HepG2 (cell line): ENCODE measurements around the gene SLC7A11. TPM values are rescaled to one million over a fixed set of nuclear protein-coding genes. Genes with fewer than 3 reads are reported as not detected.

Experiments
- AGO1 ChIP-seq: fragments of 200-400 bp; formaldehyde crosslinking; IDR thresholded peaks from 2 replicates; pipeline ENCODE4 v1.6.1; 2017; ENCODE audit warnings: mild to moderate bottlenecking, low read depth, low read length, moderate library complexity; ENCODE audit not compliant: poor library complexity, severe bottlenecking
- BCL6 ChIP-seq: IDR thresholded peaks from 2 replicates; pipeline ENCODE4 v1.6.1; 2016; ENCODE audit warnings: missing genetic modification reagents, missing compliant biosample characterization
- GATAD1 ChIP-seq: IDR thresholded peaks from 2 replicates; pipeline ENCODE4 v1.6.1; 2016; ENCODE audit warnings: missing genetic modification reagents, missing compliant biosample characterization
- IKZF1 ChIP-seq: fragments of 450-650 bp; IDR thresholded peaks from 2 replicates; pipeline ENCODE4 v1.7.1; 2016
- KLF16 ChIP-seq, 2 experiments: sonication (generic) in 1 of 2; formaldehyde crosslinking in 1 of 2; IDR thresholded peaks; 2 replicates each; pipeline versions ENCODE4 v1.6.1 to v1.8.0; 2016 to 2023; ENCODE audit warnings: missing genetic modification reagents in 2 of 2, missing compliant biosample characterization in 1 of 2
- NCOA2 ChIP-seq: sonication (generic); formaldehyde crosslinking; IDR thresholded peaks from 2 replicates; pipeline ENCODE4 v1.8.0; 2022; ENCODE audit warnings: inconsistent platforms
- POGZ ChIP-seq: sonication (generic); formaldehyde crosslinking; IDR thresholded peaks from 2 replicates; pipeline ENCODE4 v1.4.0; 2020; ENCODE audit warnings: mild to moderate bottlenecking, missing genetic modification reagents
- ZMYM4 ChIP-seq: sonication (generic); formaldehyde crosslinking; IDR thresholded peaks from 2 replicates; pipeline ENCODE4 v1.8.1; 2023; ENCODE audit warnings: mild to moderate bottlenecking, missing genetic modification reagents
- ZNF34 ChIP-seq: sonication (generic); formaldehyde crosslinking; IDR thresholded peaks from 2 replicates; pipeline ENCODE4 v1.4.0; 2020; ENCODE audit warnings: mild to moderate bottlenecking, missing genetic modification reagents, borderline replicate concordance
- ZNF350 ChIP-seq: sonication (generic); formaldehyde crosslinking; IDR thresholded peaks from 2 replicates; pipeline ENCODE4 v1.4.0; 2020; ENCODE audit warnings: mild to moderate bottlenecking, low read depth, missing genetic modification reagents, borderline replicate concordance
- ZNF713 ChIP-seq: sonication (generic); formaldehyde crosslinking; IDR thresholded peaks from 2 replicates; pipeline ENCODE4 v1.4.0; 2020; ENCODE audit warnings: mild to moderate bottlenecking, missing genetic modification reagents
- ZNF891 ChIP-seq: sonication (generic); formaldehyde crosslinking; IDR thresholded peaks from 2 replicates; pipeline ENCODE4 v1.5.0; 2020; ENCODE audit warnings: mild to moderate bottlenecking, missing genetic modification reagents
- polyA plus RNA-seq, 8 experiments: library from polyadenylated mRNA; depleted of rRNA in 3 of 8; stranded (reverse) in 7 of 8; unstranded in 1 of 8; fragments of >200 nt; fragmentation: Illumina TruSeq in 4 of 8; extraction: Trizol in 4 of 8; gene quantifications; 2 replicates each; pipeline versions ENCODE4 v1.2.1 to v1.2.3, GENCODE V29; 2011 to 2016; ENCODE audit warnings: low read depth in 4 of 8, missing spikeins in 1 of 8, mixed read lengths in 1 of 8; ENCODE audit not compliant: insufficient read depth in 1 of 8
- total RNA-seq, 5 experiments: library from RNA; depleted of rRNA; stranded (reverse); fragments of >200 nt; fragmentation: Illumina TruSeq; extraction: Trizol; gene quantifications; 2 replicates each; pipeline ENCODE4 v1.2.3, GENCODE V29; 2016; ENCODE audit warnings: low read depth in 1 of 5
- TF ChIP-seq, protein P1 (sequence below): IDR thresholded peaks from 2 replicates; pipeline ENCODE4 v1.6.1; 2016; ENCODE audit warnings: missing compliant biosample characterization, missing genetic modification reagents, borderline replicate concordance
- TF ChIP-seq, protein P2 (sequence below): sonication (generic); formaldehyde crosslinking; conservative IDR thresholded peaks from 2 replicates; pipeline ENCODE4 v1.4.0; 2020; ENCODE audit warnings: mild to moderate bottlenecking, missing genetic modification reagents, moderate library complexity
- TF ChIP-seq, protein P3 (sequence below): IDR thresholded peaks from 2 replicates; pipeline ENCODE4 v1.6.1; 2016
- TF ChIP-seq, protein P4 (sequence below): sonication (generic); formaldehyde crosslinking; IDR thresholded peaks from 2 replicates; pipeline ENCODE4 v1.4.0; 2020; ENCODE audit warnings: missing genetic modification reagents
- TF ChIP-seq, protein P5 (sequence below): sonication (generic); formaldehyde crosslinking; IDR thresholded peaks from 2 replicates; pipeline ENCODE4 v1.8.1; 2023; ENCODE audit warnings: mild to moderate bottlenecking, moderate library complexity, missing genetic modification reagents
- TF ChIP-seq, protein P6 (sequence below): sonication (generic); formaldehyde crosslinking; conservative IDR thresholded peaks from 2 replicates; pipeline ENCODE4 v1.8.1; 2023; ENCODE audit warnings: missing genetic modification reagents

SLC7A11 gene
- total and polyA plus RNA-seq, 2 of the 13 experiments (the other 11 are each of a cell fraction or from before 2014, with no cell fraction given), result 15.7 to 17.5 TPM

DNA sequence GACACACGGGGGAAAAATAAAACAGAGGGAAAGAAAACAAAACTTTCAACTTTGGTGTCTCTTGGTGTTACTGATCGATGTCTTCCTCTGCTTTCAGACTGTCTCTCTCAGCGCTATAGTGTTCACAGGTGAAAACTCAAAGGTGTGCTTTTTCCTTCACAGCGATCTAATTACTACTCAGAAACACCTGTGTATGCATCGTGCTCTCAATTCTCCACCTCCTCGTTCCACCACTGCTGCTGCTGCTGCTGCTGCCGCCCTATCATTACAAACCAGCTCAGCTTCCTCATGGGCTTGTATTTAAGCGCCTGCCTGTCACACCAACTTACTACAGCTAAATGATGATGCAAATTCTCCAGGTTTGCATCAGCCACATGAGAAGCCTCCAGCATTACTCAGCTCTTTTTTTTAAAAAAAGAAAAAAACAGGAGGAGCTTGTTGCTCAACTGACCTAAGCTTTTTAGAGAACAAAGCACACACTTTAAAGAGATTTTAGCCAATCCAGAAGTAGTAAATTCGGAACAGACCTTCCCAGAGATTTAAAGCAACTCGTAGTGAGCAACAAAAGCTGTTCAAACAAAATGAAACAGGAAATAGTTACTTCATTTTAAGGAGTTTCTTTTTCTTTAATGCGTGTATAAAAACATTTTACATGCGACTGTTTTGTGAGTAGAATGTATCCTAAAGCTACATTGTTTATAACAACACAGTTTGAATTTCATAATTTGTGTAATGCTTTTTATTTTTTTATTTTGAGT lies at the start of gene SLC7A11 (continued):
- TF ChIP-seq, protein P1, sequence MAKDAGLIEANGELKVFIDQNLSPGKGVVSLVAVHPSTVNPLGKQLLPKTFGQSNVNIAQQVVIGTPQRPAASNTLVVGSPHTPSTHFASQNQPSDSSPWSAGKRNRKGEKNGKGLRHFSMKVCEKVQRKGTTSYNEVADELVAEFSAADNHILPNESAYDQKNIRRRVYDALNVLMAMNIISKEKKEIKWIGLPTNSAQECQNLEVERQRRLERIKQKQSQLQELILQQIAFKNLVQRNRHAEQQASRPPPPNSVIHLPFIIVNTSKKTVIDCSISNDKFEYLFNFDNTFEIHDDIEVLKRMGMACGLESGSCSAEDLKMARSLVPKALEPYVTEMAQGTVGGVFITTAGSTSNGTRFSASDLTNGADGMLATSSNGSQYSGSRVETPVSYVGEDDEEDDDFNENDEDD (CRISPR knock-in tag), result peak; percentile 37; the same call in 1 of the 2 replicates
- TF ChIP-seq, protein P2, sequence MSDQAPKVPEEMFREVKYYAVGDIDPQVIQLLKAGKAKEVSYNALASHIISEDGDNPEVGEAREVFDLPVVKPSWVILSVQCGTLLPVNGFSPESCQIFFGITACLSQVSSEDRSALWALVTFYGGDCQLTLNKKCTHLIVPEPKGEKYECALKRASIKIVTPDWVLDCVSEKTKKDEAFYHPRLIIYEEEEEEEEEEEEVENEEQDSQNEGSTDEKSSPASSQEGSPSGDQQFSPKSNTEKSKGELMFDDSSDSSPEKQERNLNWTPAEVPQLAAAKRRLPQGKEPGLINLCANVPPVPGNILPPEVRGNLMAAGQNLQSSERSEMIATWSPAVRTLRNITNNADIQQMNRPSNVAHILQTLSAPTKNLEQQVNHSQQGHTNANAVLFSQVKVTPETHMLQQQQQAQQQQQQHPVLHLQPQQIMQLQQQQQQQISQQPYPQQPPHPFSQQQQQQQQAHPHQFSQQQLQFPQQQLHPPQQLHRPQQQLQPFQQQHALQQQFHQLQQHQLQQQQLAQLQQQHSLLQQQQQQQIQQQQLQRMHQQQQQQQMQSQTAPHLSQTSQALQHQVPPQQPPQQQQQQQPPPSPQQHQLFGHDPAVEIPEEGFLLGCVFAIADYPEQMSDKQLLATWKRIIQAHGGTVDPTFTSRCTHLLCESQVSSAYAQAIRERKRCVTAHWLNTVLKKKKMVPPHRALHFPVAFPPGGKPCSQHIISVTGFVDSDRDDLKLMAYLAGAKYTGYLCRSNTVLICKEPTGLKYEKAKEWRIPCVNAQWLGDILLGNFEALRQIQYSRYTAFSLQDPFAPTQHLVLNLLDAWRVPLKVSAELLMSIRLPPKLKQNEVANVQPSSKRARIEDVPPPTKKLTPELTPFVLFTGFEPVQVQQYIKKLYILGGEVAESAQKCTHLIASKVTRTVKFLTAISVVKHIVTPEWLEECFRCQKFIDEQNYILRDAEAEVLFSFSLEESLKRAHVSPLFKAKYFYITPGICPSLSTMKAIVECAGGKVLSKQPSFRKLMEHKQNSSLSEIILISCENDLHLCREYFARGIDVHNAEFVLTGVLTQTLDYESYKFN (CRISPR knock-in tag), result peak; percentile 32
- TF ChIP-seq, protein P3, sequence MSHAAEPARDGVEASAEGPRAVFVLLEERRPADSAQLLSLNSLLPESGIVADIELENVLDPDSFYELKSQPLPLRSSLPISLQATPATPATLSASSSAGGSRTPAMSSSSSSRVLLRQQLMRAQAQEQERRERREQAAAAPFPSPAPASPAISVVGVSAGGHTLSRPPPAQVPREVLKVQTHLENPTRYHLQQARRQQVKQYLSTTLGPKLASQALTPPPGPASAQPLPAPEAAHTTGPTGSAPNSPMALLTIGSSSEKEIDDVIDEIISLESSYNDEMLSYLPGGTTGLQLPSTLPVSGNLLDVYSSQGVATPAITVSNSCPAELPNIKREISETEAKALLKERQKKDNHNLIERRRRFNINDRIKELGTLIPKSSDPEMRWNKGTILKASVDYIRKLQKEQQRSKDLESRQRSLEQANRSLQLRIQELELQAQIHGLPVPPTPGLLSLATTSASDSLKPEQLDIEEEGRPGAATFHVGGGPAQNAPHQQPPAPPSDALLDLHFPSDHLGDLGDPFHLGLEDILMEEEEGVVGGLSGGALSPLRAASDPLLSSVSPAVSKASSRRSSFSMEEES, result peak; percentile 36
- TF ChIP-seq, protein P4, sequence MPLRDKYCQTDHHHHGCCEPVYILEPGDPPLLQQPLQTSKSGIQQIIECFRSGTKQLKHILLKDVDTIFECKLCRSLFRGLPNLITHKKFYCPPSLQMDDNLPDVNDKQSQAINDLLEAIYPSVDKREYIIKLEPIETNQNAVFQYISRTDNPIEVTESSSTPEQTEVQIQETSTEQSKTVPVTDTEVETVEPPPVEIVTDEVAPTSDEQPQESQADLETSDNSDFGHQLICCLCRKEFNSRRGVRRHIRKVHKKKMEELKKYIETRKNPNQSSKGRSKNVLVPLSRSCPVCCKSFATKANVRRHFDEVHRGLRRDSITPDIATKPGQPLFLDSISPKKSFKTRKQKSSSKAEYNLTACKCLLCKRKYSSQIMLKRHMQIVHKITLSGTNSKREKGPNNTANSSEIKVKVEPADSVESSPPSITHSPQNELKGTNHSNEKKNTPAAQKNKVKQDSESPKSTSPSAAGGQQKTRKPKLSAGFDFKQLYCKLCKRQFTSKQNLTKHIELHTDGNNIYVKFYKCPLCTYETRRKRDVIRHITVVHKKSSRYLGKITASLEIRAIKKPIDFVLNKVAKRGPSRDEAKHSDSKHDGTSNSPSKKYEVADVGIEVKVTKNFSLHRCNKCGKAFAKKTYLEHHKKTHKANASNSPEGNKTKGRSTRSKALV (CRISPR knock-in tag), result no peak
- TF ChIP-seq, protein P5, sequence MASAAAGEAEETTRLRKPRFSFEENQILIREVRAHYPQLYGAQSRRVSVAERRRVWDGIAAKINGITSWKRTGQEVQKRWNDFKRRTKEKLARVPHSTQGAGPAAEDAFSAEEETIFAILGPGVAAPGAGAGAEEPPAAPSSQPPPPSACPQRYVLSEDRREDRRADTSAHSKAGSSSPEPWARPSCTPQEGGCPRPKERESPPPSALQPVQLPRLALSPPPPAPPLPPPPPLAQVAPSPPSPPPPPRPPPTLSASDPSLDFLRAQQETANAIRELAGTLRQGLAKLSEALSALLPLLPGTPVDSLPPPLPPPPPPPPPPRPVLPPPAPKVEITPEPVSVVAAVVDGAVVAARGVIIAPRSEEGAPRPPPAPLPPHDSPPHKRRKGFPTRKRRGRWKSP, result peak; percentile 21; the same call in 1 of the 2 replicates
- TF ChIP-seq GATAD1 (CRISPR knock-in tag) (0 out of 2 replicates have a peak, but pooled peaks have one; percentile 60), NCOA2 (CRISPR knock-in tag) (peak; percentile 57; the same call in 1 of the 2 replicates), ZNF891 (CRISPR knock-in tag) (no peak), AGO1 (no peak), ZMYM4 (CRISPR knock-in tag) (peak; percentile 88), POGZ (CRISPR knock-in tag) (peak; percentile 80), ZNF34 (CRISPR knock-in tag) (no peak), ZNF350 (peak; percentile 56; the same call in 1 of the 2 replicates), BCL6 (peak; percentile 53), KLF16 (CRISPR knock-in tag; IDR thresholded peaks at IDR 0.05) (peak in 1 of 2 experiments; percentile 90; a peak in 1 of 4 replicates), ZNF713 (CRISPR knock-in tag) (no peak), IKZF1 (no peak)
- TF ChIP-seq, protein P6, sequence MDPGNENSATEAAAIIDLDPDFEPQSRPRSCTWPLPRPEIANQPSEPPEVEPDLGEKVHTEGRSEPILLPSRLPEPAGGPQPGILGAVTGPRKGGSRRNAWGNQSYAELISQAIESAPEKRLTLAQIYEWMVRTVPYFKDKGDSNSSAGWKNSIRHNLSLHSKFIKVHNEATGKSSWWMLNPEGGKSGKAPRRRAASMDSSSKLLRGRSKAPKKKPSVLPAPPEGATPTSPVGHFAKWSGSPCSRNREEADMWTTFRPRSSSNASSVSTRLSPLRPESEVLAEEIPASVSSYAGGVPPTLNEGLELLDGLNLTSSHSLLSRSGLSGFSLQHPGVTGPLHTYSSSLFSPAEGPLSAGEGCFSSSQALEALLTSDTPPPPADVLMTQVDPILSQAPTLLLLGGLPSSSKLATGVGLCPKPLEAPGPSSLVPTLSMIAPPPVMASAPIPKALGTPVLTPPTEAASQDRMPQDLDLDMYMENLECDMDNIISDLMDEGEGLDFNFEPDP (CRISPR knock-in tag), result no peak
